Trophoblast cell (in vitro differentiated cells and primary cell): ENCODE data around the gene IGFBP2.

Experiments used
- DNase-seq, 2 donors: peaks; one replicate each; pipeline ENCODE4 v3.0.0-alpha.2; 2016
- H2AFZ ChIP-seq: 2 replicates; pipeline ENCODE4 v1.6.1; 2013; ENCODE audit warnings: low read length, moderate library complexity, mild to moderate bottlenecking; ENCODE audit not compliant: insufficient read depth, poor library complexity
- H2AK5ac ChIP-seq: 2 replicates; pipeline ENCODE4 v1.6.1; 2013; ENCODE audit warnings: mild to moderate bottlenecking, low read length
- H2BK120ac ChIP-seq: 2 replicates; pipeline ENCODE4 v1.6.1; 2013; ENCODE audit warnings: low read length, mild to moderate bottlenecking, moderate library complexity; ENCODE audit not compliant: insufficient read depth, poor library complexity
- H2BK12ac ChIP-seq: 2 replicates; pipeline ENCODE4 v1.6.1; 2013; ENCODE audit warnings: mild to moderate bottlenecking, low read length, moderate library complexity
- H2BK5ac ChIP-seq: 2 replicates; pipeline ENCODE4 v1.6.1; 2013; ENCODE audit warnings: low read length, low read depth, moderate library complexity, mild to moderate bottlenecking; ENCODE audit not compliant: poor library complexity
- H3K14ac ChIP-seq: 2 replicates; pipeline ENCODE4 v1.6.1; 2013; ENCODE audit warnings: mild to moderate bottlenecking, low read length
- H3K18ac ChIP-seq: 2 replicates; pipeline ENCODE4 v1.6.1; 2013; ENCODE audit warnings: mild to moderate bottlenecking, low read length
- H3K23ac ChIP-seq: 2 replicates; pipeline ENCODE4 v1.6.1; 2013; ENCODE audit warnings: low read length
- H3K27ac ChIP-seq: 2 replicates; pipeline ENCODE4 v1.5.1; 2013; ENCODE audit warnings: low read depth, mild to moderate bottlenecking, inconsistent platforms, low read length, moderate library complexity
- H3K27me3 ChIP-seq: 2 replicates; pipeline ENCODE4 v1.6.1; 2013; ENCODE audit warnings: inconsistent platforms, mild to moderate bottlenecking, low read length, moderate library complexity; ENCODE audit not compliant: insufficient read depth
- H3K36me3 ChIP-seq, 2 experiments: 1 replicate in 1 of 2; 2 replicates in 1 of 2; pipeline ENCODE4 v1.6.1; 2013; ENCODE audit warnings: low read length in 2 of 2, mild to moderate bottlenecking in 2 of 2, moderate library complexity in 1 of 2; ENCODE audit not compliant: insufficient read depth in 2 of 2, control insufficient read depth in 1 of 2
- H3K4ac ChIP-seq: 2 replicates; pipeline ENCODE4 v1.6.1; 2013; ENCODE audit warnings: low read depth, mild to moderate bottlenecking, low read length, moderate library complexity
- H3K4me1 ChIP-seq, 2 experiments: 1 replicate in 1 of 2; 2 replicates in 1 of 2; pipeline ENCODE4 v1.6.1; 2013; ENCODE audit warnings: low read length in 2 of 2, mild to moderate bottlenecking in 2 of 2, moderate library complexity in 1 of 2; ENCODE audit not compliant: insufficient read depth in 2 of 2, control insufficient read depth in 1 of 2
- H3K4me2 ChIP-seq: 2 replicates; pipeline ENCODE4 v1.6.1; 2013; ENCODE audit warnings: inconsistent platforms, mild to moderate bottlenecking, low read length, moderate library complexity
- H3K4me3 ChIP-seq: 2 replicates; pipeline ENCODE4 v1.5.1; 2013; ENCODE audit warnings: mild to moderate bottlenecking, low read depth, low read length, inconsistent platforms
- H3K79me1 ChIP-seq: one replicate; pipeline ENCODE4 v1.6.1; 2013; ENCODE audit warnings: low read length
- H3K79me2 ChIP-seq: 2 replicates; pipeline ENCODE4 v1.6.1; 2013; ENCODE audit warnings: low read length, mild to moderate bottlenecking; ENCODE audit not compliant: control insufficient read depth, insufficient read depth, poor library complexity
- H3K9ac ChIP-seq: 2 replicates; pipeline ENCODE4 v1.6.1; 2013; ENCODE audit warnings: mild to moderate bottlenecking, low read length
- H3K9me3 ChIP-seq: 2 replicates; pipeline ENCODE4 v1.6.1; 2013; ENCODE audit warnings: low read depth, mild to moderate bottlenecking, control low read depth, inconsistent platforms, low read length; ENCODE audit not compliant: insufficient read depth
- H4K12ac ChIP-seq: 2 replicates; pipeline ENCODE4 v1.6.1; 2013; ENCODE audit warnings: low read depth, mild to moderate bottlenecking, low read length, moderate library complexity
- H4K8ac ChIP-seq: 2 replicates; pipeline ENCODE4 v1.6.1; 2013; ENCODE audit warnings: low read depth, mild to moderate bottlenecking, low read length, moderate library complexity
- H4K91ac ChIP-seq: one replicate; pipeline ENCODE4 v1.6.1; 2013; ENCODE audit warnings: low read depth, mild to moderate bottlenecking, low read length, moderate library complexity
- WGBS: extraction: QIAGEN DNeasy Blood & Tissue Kit; methylation state at CpG from one replicate; pipeline ENCODE4 v1.1.7; 2013; ENCODE audit warnings: missing lambda C conversion rate; ENCODE audit not compliant: insufficient read length, insufficient coverage; ENCODE audit errors: extremely low coverage; 5-methylcytosine and 5-hydroxymethylcytosine counted together

Gene IGFBP2

DNA sequence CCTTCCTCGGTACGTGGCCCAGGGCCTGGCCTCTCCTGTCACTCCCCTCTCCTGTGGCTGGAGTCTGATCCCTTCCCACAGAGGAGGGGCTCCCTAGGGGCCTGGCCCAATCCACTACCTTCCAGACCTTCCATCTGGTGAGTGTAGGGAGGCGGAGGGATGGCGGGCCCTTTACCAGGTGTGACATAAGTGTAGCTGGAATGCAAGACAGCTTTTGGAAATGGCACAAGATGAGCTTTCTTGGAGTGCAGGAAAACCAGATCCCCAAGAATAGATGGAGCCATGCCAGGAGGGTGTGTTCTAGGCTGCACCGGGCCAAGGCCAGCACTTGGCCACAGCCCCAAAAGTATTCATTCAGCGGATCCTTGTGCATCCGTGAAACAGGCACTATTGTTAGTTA, 32.0 kb downstream of the IGFBP2 start:
- H3K9ac ChIP-seq, result no peak overlapping the region
- H2AFZ ChIP-seq, result no peak overlapping the region
- H2BK12ac ChIP-seq, result no peak overlapping the region
- peak overlapping the region; percentile 91 for H3K27ac ChIP-seq
- no CpG with 5 or more reads among the region's 7 CpGs for WGBS
- peaks cover 2% of the 10 kb centered on the region for H3K9me3 ChIP-seq
- H4K91ac ChIP-seq, result peak overlapping the region; percentile 60
- H3K4me2 ChIP-seq, result peak overlapping the region; percentile 26
- no peak overlapping the region for H3K23ac ChIP-seq
- H3K4ac ChIP-seq, result no peak overlapping the region
- peak overlapping the region; percentile 68 for H2BK5ac ChIP-seq
- peaks cover 15 to 25% of the 10 kb centered on the region in 2 experiments for H3K4me1 ChIP-seq
- peak overlapping the region; percentile 48 for H4K8ac ChIP-seq
- H3K14ac ChIP-seq, result no peak overlapping the region
- H2BK120ac ChIP-seq, result peak overlapping the region; percentile 55
- H2AK5ac ChIP-seq, result no peak overlapping the region
- DNase-seq, result no peak
- H3K79me1 ChIP-seq, result peaks cover 5% of the 10 kb centered on the region
- no peak overlapping the region for H4K12ac ChIP-seq
- no peaks in the 10 kb centered on the region for H3K27me3 ChIP-seq
- no peak overlapping the region for H3K4me3 ChIP-seq
- peaks cover 28 to 31% of the 10 kb centered on the region in 2 experiments for H3K36me3 ChIP-seq
- peak overlapping the region; percentile 54 for H3K18ac ChIP-seq
- no peaks in the 10 kb centered on the region for H3K79me2 ChIP-seq

GRCh38 chr2:216665717-216666116, 32.5 kb downstream of the IGFBP2 start:
- Histone ChIP-seq H3K4me3 (no peak overlapping the region), H3K4me1 (peaks cover 15 to 25% of the 10 kb centered on the region in 2 experiments), H3K27me3 (no peaks in the 10 kb centered on the region), H3K18ac (peak overlapping the region; percentile 54), H3K9ac (no peak overlapping the region), H3K4me2 (peak overlapping the region; percentile 26), H3K9me3 (peaks cover 2% of the 10 kb centered on the region), H3K79me2 (no peaks in the 10 kb centered on the region), H3K36me3 (peaks cover 23 to 26% of the 10 kb centered on the region in 2 experiments), H3K79me1 (peaks cover 5% of the 10 kb centered on the region), H2BK5ac (peak overlapping the region; percentile 68), H4K8ac (peak overlapping the region; percentile 48), H3K23ac (no peak overlapping the region), H3K4ac (peak overlapping the region; percentile 10), H3K14ac (no peak overlapping the region), H4K91ac (peak overlapping the region; percentile 60), H2BK12ac (peak overlapping the region; percentile 61), H4K12ac (no peak overlapping the region), H2BK120ac (peak overlapping the region; percentile 55), H2AFZ (peak overlapping the region; percentile 3), H2AK5ac (no peak overlapping the region), H3K27ac (peak overlapping the region; percentile 91)
- no CpG with 5 or more reads among the region's 12 CpGs for WGBS
- DNase-seq, result peak in 1 of 2 donors; percentile 20

DNA sequence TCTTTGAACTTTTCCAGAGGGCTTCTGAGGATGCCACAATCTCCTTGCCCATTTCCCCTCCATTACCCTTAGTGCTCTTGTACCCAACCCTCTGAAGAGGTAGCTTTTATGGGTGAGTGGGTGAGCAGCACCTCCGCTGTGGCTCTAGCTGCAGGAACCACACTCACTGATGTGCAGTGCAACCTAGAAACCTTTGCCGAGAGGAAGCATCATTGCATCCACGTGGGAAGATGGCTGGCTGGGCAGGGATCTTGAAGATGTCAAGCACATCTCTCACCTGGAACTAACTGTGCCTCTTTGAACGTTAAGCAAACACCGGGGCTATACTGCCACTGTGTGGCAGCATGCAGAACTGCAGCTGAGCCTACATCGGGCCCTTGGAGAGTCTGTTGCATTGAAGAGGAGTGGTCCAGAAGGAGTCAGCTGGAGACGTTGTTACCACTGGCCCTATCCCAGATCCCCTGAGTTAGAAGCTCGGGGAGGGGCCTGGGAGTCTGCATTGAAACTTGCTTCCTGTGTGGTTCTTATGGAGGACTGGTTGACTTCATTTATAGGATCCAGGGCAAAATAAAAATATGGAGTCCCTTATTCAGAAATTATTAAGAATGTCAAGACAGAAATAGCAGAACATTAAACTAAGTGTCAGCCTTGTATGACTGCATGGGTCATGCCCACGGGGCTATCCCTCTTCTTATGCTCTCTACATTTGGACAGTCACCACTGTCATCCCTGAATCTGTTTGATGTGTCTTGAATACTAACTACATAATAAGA, 33.4 kb downstream of the IGFBP2 start:
- WGBS, result no CpG with 5 or more reads among the region's 9 CpGs
- Histone ChIP-seq H2BK5ac (no peak overlapping the region), H3K4me1 (peaks cover 15 to 25% of the 10 kb centered on the region in 2 experiments), H3K23ac (no peak overlapping the region), H2BK120ac (no peak overlapping the region), H3K9me3 (peaks cover 2% of the 10 kb centered on the region), H3K79me2 (no peaks in the 10 kb centered on the region), H3K27ac (peak overlapping the region; percentile 91), H3K14ac (no peak overlapping the region), H4K91ac (no peak overlapping the region), H3K4me2 (peak overlapping the region; percentile 32), H4K12ac (no peak overlapping the region), H2AFZ (no peak overlapping the region), H3K9ac (no peak overlapping the region), H4K8ac (no peak overlapping the region), H3K79me1 (peaks cover 5% of the 10 kb centered on the region), H3K4me3 (no peak overlapping the region), H3K36me3 (peaks cover 16 to 18% of the 10 kb centered on the region in 2 experiments), H3K27me3 (no peaks in the 10 kb centered on the region), H3K4ac (no peak overlapping the region), H3K18ac (peak overlapping the region; percentile 17), H2BK12ac (no peak overlapping the region), H2AK5ac (no peak overlapping the region)
- DNase-seq, result peak; percentile 69 to 93

- H3K79me1 ChIP-seq, result peaks cover 3% of the 10 kb centered on the region
- no peak overlapping the region for H3K4me2 ChIP-seq
- no peak overlapping the region for H3K9ac ChIP-seq
Measured at GRCh38 chr2:216670266-216671080, 37.3 kb downstream of the IGFBP2 start.

More at GRCh38 chr2:216670266-216671080, 37.3 kb downstream of the IGFBP2 start:
- H4K12ac ChIP-seq, result no peak overlapping the region
- no peak overlapping the region for H3K18ac ChIP-seq
- H3K79me2 ChIP-seq, result no peaks in the 10 kb centered on the region
- no peak overlapping the region for H4K8ac ChIP-seq
- H2AFZ ChIP-seq, result no peak overlapping the region
- peaks cover 17 to 22% of the 10 kb centered on the region in 2 experiments for H3K36me3 ChIP-seq
- no peaks in the 10 kb centered on the region for H3K9me3 ChIP-seq
- H3K4ac ChIP-seq, result no peak overlapping the region
- peaks cover 8 to 10% of the 10 kb centered on the region in 2 experiments for H3K4me1 ChIP-seq
- no peaks in the 10 kb centered on the region for H3K27me3 ChIP-seq
- no peak overlapping the region for H2BK5ac ChIP-seq
- H3K27ac ChIP-seq, result no peak overlapping the region
- no peak overlapping the region for H4K91ac ChIP-seq
- H3K23ac ChIP-seq, result no peak overlapping the region
- H3K14ac ChIP-seq, result no peak overlapping the region
- H2BK120ac ChIP-seq, result no peak overlapping the region
- no CpG with 5 or more reads among the region's 17 CpGs for WGBS
- DNase-seq, result no peak
- no peak overlapping the region for H3K4me3 ChIP-seq
- H2AK5ac ChIP-seq, result no peak overlapping the region
- no peak overlapping the region for H2BK12ac ChIP-seq
